HepG2 (cell line): ENCODE data around the gene VAMP2. TPM values are rescaled to one million over a fixed set of nuclear protein-coding genes. Genes with fewer than 3 reads are reported as not detected.
A peak's percentile ranks its signal among the peaks of the same experiment; 100 is the strongest.

Experiments used
- CEBPB ChIP-seq: IDR thresholded peaks from 2 replicates; pipeline ENCODE4 v1.6.1; 2011; ENCODE audit warnings: low read depth, low read length, improper control_type of control experiment, borderline replicate concordance
- DRAP1 ChIP-seq: IDR thresholded peaks from 2 replicates; pipeline ENCODE4 v1.6.1; 2016; ENCODE audit warnings: missing genetic modification reagents, missing compliant biosample characterization
- HHEX ChIP-seq: IDR thresholded peaks from 2 replicates; pipeline ENCODE4 v1.6.1; 2016; ENCODE audit warnings: control low read depth
- ISL2 ChIP-seq: sonication (generic); formaldehyde crosslinking; IDR thresholded peaks from 2 replicates; pipeline ENCODE4 v1.5.0; 2020; ENCODE audit warnings: missing genetic modification reagents
- MLXIP ChIP-seq: sonication (generic); formaldehyde crosslinking; IDR thresholded peaks from 2 replicates; pipeline ENCODE4 v1.9.0; 2021; ENCODE audit warnings: missing genetic modification reagents, borderline replicate concordance
- MZF1 ChIP-seq: sonication (generic); formaldehyde crosslinking; IDR thresholded peaks from 2 replicates; pipeline ENCODE4 v1.8.1; 2023; ENCODE audit warnings: mild to moderate bottlenecking, missing genetic modification reagents, borderline replicate concordance
- NPAS2 ChIP-seq: sonication (generic); formaldehyde crosslinking; IDR thresholded peaks from 2 replicates; pipeline ENCODE4 v1.8.0; 2022; ENCODE audit warnings: mild to moderate bottlenecking, missing genetic modification reagents, borderline replicate concordance
- PCBP1 ChIP-seq: fragments of 200-400 bp; formaldehyde crosslinking; IDR thresholded peaks from 2 replicates; pipeline ENCODE4 v1.6.1; 2017; ENCODE audit warnings: mild to moderate bottlenecking, low read depth, low read length, borderline replicate concordance
- STAT6 ChIP-seq: sonication (generic); formaldehyde crosslinking; IDR thresholded peaks from 2 replicates; pipeline ENCODE4 v1.4.0; 2020; ENCODE audit warnings: missing genetic modification reagents, mild to moderate bottlenecking, borderline replicate concordance
- THAP8 ChIP-seq: sonication (generic); formaldehyde crosslinking; IDR thresholded peaks from 2 replicates; pipeline ENCODE4 v1.5.1; 2020; ENCODE audit warnings: missing genetic modification reagents, mild to moderate bottlenecking, borderline replicate concordance
- ZNF160 ChIP-seq: sonication (generic); formaldehyde crosslinking; IDR thresholded peaks from 2 replicates; pipeline ENCODE4 v1.8.0; 2022; ENCODE audit warnings: mild to moderate bottlenecking, inconsistent platforms, missing genetic modification reagents
- ZNF337 ChIP-seq: sonication (generic); formaldehyde crosslinking; IDR thresholded peaks from 2 replicates; pipeline ENCODE4 v1.5.1; 2020; ENCODE audit warnings: missing genetic modification reagents, low read depth, mild to moderate bottlenecking, borderline replicate concordance
- ZNF619 ChIP-seq: sonication (generic); formaldehyde crosslinking; IDR thresholded peaks from 2 replicates; pipeline ENCODE4 v1.4.0; 2020; ENCODE audit warnings: mild to moderate bottlenecking, missing genetic modification reagents
- ZUFSP ChIP-seq: sonication (generic); formaldehyde crosslinking; IDR thresholded peaks from 2 replicates; pipeline ENCODE4 v1.9.0; 2021; ENCODE audit warnings: missing genetic modification reagents, mild to moderate bottlenecking, borderline replicate concordance
- polyA plus RNA-seq, 8 experiments: library from polyadenylated mRNA; depleted of rRNA in 3 of 8; stranded (reverse) in 7 of 8; unstranded in 1 of 8; fragments of >200 nt; fragmentation: Illumina TruSeq in 4 of 8; extraction: Trizol in 4 of 8; gene quantifications; 2 replicates each; pipeline versions ENCODE4 v1.2.1 to v1.2.3, GENCODE V29; 2011 to 2016; ENCODE audit warnings: low read depth in 4 of 8, missing spikeins in 1 of 8, mixed read lengths in 1 of 8; ENCODE audit not compliant: insufficient read depth in 1 of 8
- total RNA-seq, 5 experiments: library from RNA; depleted of rRNA; stranded (reverse); fragments of >200 nt; fragmentation: Illumina TruSeq; extraction: Trizol; gene quantifications; 2 replicates each; pipeline ENCODE4 v1.2.3, GENCODE V29; 2016; ENCODE audit warnings: low read depth in 1 of 5
- TF ChIP-seq, protein P1 (sequence below): fragments of 450-650 bp; IDR thresholded peaks from 2 replicates; pipeline ENCODE4 v1.6.1; 2017; ENCODE audit warnings: mild to moderate bottlenecking

VAMP2 gene
- total and polyA plus RNA-seq, 2 of the 13 experiments (the other 11 are each of a cell fraction or from before 2014, with no cell fraction given): 3.9 to 17.2 TPM

DNA sequence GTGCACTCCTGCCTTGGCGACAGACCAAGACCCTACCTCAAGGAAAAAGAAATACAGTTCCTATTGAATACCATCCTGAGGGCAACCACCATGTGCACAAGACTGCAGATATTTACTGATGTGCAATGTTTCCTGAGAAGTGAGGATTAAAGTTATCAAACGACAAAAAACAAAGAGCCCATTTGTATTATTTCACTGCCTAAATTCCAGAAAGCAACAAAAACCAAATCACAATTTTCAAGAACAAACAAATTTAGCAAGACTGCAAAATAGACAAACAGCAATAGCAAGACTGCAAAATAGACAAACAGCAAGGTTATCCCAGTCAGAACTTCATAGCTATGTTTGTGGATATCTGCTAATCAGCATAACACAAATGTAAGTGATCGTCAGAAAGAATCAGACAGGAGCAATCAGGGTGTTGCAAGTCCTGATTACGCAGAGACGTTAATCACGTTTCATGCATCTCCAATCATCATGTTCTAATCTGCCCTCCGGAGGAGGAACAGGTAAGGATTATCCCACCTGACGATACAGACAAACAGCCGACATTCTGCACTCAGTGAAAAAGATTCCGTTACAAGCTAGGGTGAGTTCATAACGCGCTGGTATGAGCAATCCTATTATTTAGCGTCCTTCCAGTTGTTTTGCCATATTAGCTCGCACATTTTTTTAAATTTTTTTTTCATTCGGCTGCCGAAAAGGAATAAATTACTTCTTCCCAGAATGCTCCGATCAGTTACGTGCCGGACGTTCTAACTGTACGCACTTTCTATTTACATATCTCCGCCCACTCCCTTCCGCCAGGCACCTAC, 10.5 kb upstream of the VAMP2 start (continued):
- TF ChIP-seq CEBPB (peak; percentile 73; the same call in 1 of the 2 replicates), THAP8 (CRISPR knock-in tag) (no peak), ZUFSP (no peak), DRAP1 (CRISPR knock-in tag) (peak; percentile 100), ZNF337 (CRISPR knock-in tag) (peak; percentile 58; the same call in 1 of the 2 replicates), PCBP1 (no peak), MZF1 (CRISPR knock-in tag) (no peak), NPAS2 (CRISPR knock-in tag) (no peak), STAT6 (CRISPR knock-in tag) (peak; percentile 25; the same call in 1 of the 2 replicates), ZNF160 (CRISPR knock-in tag) (peak; percentile 93), MLXIP (CRISPR knock-in tag) (peak; percentile 94), ISL2 (CRISPR knock-in tag) (no peak; the same call in none of the 2 replicates), ZNF619 (CRISPR knock-in tag) (no peak), HHEX (peak; percentile 46; the same call in 1 of the 2 replicates)
- TF ChIP-seq, protein P1, sequence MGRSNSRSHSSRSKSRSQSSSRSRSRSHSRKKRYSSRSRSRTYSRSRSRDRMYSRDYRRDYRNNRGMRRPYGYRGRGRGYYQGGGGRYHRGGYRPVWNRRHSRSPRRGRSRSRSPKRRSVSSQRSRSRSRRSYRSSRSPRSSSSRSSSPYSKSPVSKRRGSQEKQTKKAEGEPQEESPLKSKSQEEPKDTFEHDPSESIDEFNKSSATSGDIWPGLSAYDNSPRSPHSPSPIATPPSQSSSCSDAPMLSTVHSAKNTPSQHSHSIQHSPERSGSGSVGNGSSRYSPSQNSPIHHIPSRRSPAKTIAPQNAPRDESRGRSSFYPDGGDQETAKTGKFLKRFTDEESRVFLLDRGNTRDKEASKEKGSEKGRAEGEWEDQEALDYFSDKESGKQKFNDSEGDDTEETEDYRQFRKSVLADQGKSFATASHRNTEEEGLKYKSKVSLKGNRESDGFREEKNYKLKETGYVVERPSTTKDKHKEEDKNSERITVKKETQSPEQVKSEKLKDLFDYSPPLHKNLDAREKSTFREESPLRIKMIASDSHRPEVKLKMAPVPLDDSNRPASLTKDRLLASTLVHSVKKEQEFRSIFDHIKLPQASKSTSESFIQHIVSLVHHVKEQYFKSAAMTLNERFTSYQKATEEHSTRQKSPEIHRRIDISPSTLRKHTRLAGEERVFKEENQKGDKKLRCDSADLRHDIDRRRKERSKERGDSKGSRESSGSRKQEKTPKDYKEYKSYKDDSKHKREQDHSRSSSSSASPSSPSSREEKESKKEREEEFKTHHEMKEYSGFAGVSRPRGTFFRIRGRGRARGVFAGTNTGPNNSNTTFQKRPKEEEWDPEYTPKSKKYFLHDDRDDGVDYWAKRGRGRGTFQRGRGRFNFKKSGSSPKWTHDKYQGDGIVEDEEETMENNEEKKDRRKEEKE: no peak
